Large intestine (tissue), 3 donors: Measurements from ENCODE around the gene TTC6. TPM values are rescaled to one million over a fixed set of nuclear protein-coding genes. Genes with fewer than 3 reads are reported as not detected.

ENCODE experiments used
- DNase-seq, 2 donors: peaks; one replicate each; pipeline versions ENCODE4 v3.0.0 to v3.0.0-alpha.2; 2013
- H3K27ac ChIP-seq: one replicate; pipeline ENCODE4 v1.5.1; 2013; ENCODE audit warnings: low read length
- H3K27me3 ChIP-seq: 2 replicates; pipeline ENCODE4 v1.6.1; 2013; ENCODE audit warnings: low read length; ENCODE audit not compliant: control insufficient read depth, insufficient read depth
- H3K36me3 ChIP-seq: 2 replicates; pipeline ENCODE4 v1.6.1; 2013; ENCODE audit warnings: low read length; ENCODE audit not compliant: control insufficient read depth, insufficient read depth
- H3K4me1 ChIP-seq: one replicate; pipeline ENCODE4 v1.6.1; 2013; ENCODE audit warnings: low read length; ENCODE audit not compliant: control insufficient read depth, insufficient read depth
- H3K4me3 ChIP-seq: one replicate; pipeline ENCODE4 v1.5.1; 2013; ENCODE audit warnings: low read length
- H3K9me3 ChIP-seq: one replicate; pipeline ENCODE4 v1.6.1; 2013; ENCODE audit warnings: mild to moderate bottlenecking, low read depth, low read length, moderate library complexity; ENCODE audit not compliant: control insufficient read depth
- WGBS: methylation state at CpG from one replicate; pipeline ENCODE4 v1.1.5; 2013; ENCODE audit warnings: low lambda C conversion rate; ENCODE audit not compliant: insufficient coverage; 5-methylcytosine and 5-hydroxymethylcytosine counted together
- polyA plus RNA-seq: library from polyadenylated mRNA; unstranded; fragments of 120-200 nt; gene quantifications from one replicate; pipeline ENCODE4 v1.2.1, GENCODE V29; 2013

Gene TTC6
- polyA plus RNA-seq, 1 donor: 2.1 TPM

GRCh38 chr14:37566811-37567371, 28.5 kb upstream of the TTC6 start:
- no peaks in the 10 kb centered on the region for H3K36me3 ChIP-seq
- no peaks in the 10 kb centered on the region for H3K27me3 ChIP-seq
- DNase-seq: peak in 1 of 2 donors; percentile 38
- H3K4me3 ChIP-seq: no peak overlapping the region
- WGBS: 0% methylated on average over 1 of the region's 3 CpGs
- H3K27ac ChIP-seq: no peak overlapping the region
- no peaks in the 10 kb centered on the region for H3K9me3 ChIP-seq
- peaks cover 3% of the 10 kb centered on the region for H3K4me1 ChIP-seq

GRCh38 chr14:37569729-37570128, 25.7 kb upstream of the TTC6 start:
- peaks cover 3% of the 10 kb centered on the region for H3K4me1 ChIP-seq
- H3K4me3 ChIP-seq: no peak overlapping the region
- DNase-seq: no peak
- 69% methylated on average over 5 of the region's 7 CpGs for WGBS
- H3K27ac ChIP-seq: no peak overlapping the region
- no peaks in the 10 kb centered on the region for H3K27me3 ChIP-seq
- H3K9me3 ChIP-seq: no peaks in the 10 kb centered on the region
- H3K36me3 ChIP-seq: no peaks in the 10 kb centered on the region

- Histone ChIP-seq H3K9me3 (no peaks in the 10 kb centered on the region), H3K4me1 (peaks cover 3% of the 10 kb centered on the region), H3K4me3 (no peak overlapping the region), H3K27ac (no peak overlapping the region), H3K27me3 (no peaks in the 10 kb centered on the region), H3K36me3 (no peaks in the 10 kb centered on the region)
- no peak for DNase-seq
- 100% methylated on average over 1 of the region's 4 CpGs for WGBS
Measured at GRCh38 chr14:37571391-37571790, 24.0 kb upstream of the TTC6 start.

- H3K9me3 ChIP-seq: no peaks in the 10 kb centered on the region
- H3K4me1 ChIP-seq: no peaks in the 10 kb centered on the region
- no peak overlapping the region for H3K4me3 ChIP-seq
- H3K27ac ChIP-seq: no peak overlapping the region
- no peaks in the 10 kb centered on the region for H3K36me3 ChIP-seq
- WGBS: no CpG with 5 or more reads among the region's 2 CpGs
- DNase-seq: no peak
- H3K27me3 ChIP-seq: no peaks in the 10 kb centered on the region
Measured at GRCh38 chr14:37573356-37573755, 22.1 kb upstream of the TTC6 start.

- 60% methylated on average over 1 of the region's 9 CpGs for WGBS
- Histone ChIP-seq H3K9me3 (no peaks in the 10 kb centered on the region), H3K27me3 (peaks cover 16% of the 10 kb centered on the region), H3K36me3 (no peaks in the 10 kb centered on the region), H3K4me3 (no peak overlapping the region), H3K27ac (no peak overlapping the region), H3K4me1 (no peaks in the 10 kb centered on the region)
- no peak for DNase-seq
Measured at GRCh38 chr14:37579274-37579673, 16.2 kb upstream of the TTC6 start.

- Histone ChIP-seq H3K27ac (no peak overlapping the region), H3K4me1 (no peaks in the 10 kb centered on the region), H3K36me3 (no peaks in the 10 kb centered on the region), H3K9me3 (no peaks in the 10 kb centered on the region), H3K27me3 (peaks cover 24% of the 10 kb centered on the region), H3K4me3 (no peak overlapping the region)
- WGBS: no CpG with 5 or more reads among the region's 2 CpGs
- no peak for DNase-seq
Measured at GRCh38 chr14:37580146-37580545, 15.3 kb upstream of the TTC6 start.

- H3K27me3 ChIP-seq: peaks cover 49% of the 10 kb centered on the region
Measured at GRCh38 chr14:37583358-37584210, 11.8 kb upstream of the TTC6 start.

GRCh38 chr14:37584211-37585100, 11.0 kb upstream of the TTC6 start:
- Histone ChIP-seq H3K4me1 (peaks cover 10% of the 10 kb centered on the region), H3K9me3 (no peaks in the 10 kb centered on the region), H3K36me3 (peaks cover 4% of the 10 kb centered on the region), H3K27me3 (peaks cover 51% of the 10 kb centered on the region), H3K4me3 (peak overlapping the region; percentile 34), H3K27ac (peak overlapping the region; percentile 97)
- DNase-seq: peak; percentile 81 to 91
- no CpG with 5 or more reads among the region's 62 CpGs for WGBS

More at GRCh38 chr14:37583358-37584210, 11.8 kb upstream of the TTC6 start:
- 10% methylated on average over 2 of the region's 67 CpGs for WGBS
- peak in 1 of 2 donors; percentile 84 for DNase-seq
- peaks cover 4% of the 10 kb centered on the region for H3K36me3 ChIP-seq
- H3K27ac ChIP-seq: peak overlapping the region; percentile 97
- no peaks in the 10 kb centered on the region for H3K9me3 ChIP-seq
- peak overlapping the region; percentile 66 for H3K4me3 ChIP-seq
- H3K4me1 ChIP-seq: peaks cover 10% of the 10 kb centered on the region

GRCh38 chr14:37585101-37585511, 10.3 kb upstream of the TTC6 start:
- no peaks in the 10 kb centered on the region for H3K9me3 ChIP-seq
- H3K4me1 ChIP-seq: peaks cover 10% of the 10 kb centered on the region
- peaks cover 4% of the 10 kb centered on the region for H3K36me3 ChIP-seq
- peaks cover 52% of the 10 kb centered on the region for H3K27me3 ChIP-seq
- H3K4me3 ChIP-seq: peak overlapping the region; percentile 34
- no CpG with 5 or more reads among the region's 23 CpGs for WGBS
- peak; percentile 63 to 87 for DNase-seq
- peak overlapping the region; percentile 97 for H3K27ac ChIP-seq
